Activated CD8-positive, alpha-beta memory T cell treated with anti-CD3 and anti-CD28 coated beads, Interleukin-2, amount 50 U/mL, for 1 hour (primary cell): ENCODE data around the gene CD2AP.
"Not testable (repeated sequence)": the region's sequence is repeated elsewhere in the genome, so short reads cannot be mapped to it uniquely, and the experiment has no call there.

Experiments
- DNase-seq: peaks from one replicate; pipeline ENCODE4 v3.0.0-alpha.2; 2020; ENCODE audit errors: extremely low read depth

Gene CD2AP

DNA sequence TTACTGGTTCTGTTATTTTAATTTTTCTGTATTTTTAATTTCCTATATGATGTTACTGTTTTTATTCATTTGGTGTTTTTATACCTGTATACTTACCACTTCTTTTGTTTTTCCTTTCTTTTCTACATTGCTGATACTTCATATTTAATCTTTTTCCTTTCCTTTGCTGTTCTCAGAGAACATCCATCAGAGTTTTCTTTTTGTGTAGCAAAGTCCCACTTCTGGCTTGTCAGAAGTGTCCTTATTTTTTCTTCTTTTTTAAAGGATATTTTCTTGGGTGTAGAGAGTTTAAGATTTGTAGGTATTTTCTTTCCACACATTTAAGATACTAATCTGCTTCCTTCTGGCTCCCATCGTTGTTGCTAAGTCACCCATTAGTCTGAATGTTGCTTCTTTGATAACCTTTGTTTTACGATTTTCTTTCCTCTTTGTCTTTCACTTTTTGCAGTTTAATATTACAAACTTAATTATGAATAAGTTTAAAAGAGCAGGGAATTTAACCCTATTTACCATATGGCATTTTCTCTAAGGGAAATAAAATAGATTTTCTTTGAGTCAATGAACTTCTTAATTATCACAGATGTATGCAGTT lies 18.5 kb downstream of the CD2AP start:
- no peak for DNase-seq

DNA sequence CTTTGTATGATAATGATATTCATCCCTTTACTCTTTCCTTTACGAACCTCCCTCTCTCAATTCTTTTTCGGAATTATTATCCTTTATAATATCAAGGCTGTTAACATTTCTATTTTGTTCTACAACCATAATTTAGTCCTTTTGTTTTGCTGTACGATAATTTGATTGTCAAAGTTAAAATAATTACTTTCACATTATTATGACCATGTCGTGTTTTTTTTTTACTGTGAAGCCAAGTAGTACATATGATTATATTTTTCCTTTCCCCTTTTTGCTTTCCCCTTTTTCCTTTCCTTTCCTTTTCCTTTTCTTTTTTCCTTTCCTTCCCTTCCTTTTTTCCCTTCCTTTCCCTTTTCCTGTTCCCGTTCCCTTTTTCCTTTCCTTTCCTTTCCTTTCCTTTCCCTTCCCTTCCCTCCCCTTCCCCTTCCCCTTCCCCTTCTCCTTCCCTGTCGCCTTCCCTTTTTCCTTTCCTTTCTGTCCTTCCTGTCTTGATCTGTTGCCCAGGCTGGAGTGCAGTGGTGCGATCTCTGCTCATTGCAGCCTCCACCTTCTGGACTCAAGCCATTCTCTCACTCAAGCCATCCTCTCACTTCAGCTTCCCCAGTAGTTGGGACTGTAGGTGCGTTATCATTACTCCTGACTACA lies 19.5 kb downstream of the CD2AP start:
- no peak for DNase-seq

DNA sequence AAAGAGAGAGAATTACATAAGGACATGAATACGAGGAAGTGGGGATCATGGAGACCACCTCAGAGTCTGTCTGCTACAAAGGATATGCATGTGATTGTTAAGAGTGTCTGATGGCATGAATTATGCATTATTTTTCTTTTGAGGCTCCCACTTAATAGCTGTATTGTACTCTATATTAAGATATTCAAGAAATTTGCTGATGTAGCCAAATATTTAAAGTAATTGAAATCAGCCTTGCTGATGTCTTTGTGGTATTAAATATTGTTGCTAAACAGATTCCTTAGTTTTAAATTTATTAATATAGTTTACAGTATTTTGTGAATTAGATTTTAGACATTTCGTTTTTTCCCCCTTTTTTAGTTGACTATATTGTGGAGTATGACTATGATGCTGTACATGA lies 25.3 kb downstream of the CD2AP start:
- no peak for DNase-seq

DNA sequence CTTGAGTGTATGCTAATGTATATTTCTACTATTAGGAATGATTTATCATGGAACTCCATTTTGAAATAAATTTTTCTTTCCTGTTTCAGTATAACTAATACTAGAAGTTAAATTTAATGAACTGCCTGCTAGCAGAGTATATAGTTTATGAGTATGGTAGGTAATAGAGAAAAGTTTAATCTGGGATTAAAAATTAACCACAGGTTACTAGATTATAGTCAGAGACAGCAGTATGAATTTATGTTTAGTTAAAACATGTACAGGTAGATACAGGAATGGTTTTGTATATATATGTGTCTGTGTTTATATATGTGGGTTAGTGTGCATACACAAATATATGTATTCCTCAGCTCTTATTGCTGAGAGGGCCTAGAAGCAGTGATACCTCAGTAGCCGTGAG lies 32.3 kb downstream of the CD2AP start:
- no peak for DNase-seq

DNA sequence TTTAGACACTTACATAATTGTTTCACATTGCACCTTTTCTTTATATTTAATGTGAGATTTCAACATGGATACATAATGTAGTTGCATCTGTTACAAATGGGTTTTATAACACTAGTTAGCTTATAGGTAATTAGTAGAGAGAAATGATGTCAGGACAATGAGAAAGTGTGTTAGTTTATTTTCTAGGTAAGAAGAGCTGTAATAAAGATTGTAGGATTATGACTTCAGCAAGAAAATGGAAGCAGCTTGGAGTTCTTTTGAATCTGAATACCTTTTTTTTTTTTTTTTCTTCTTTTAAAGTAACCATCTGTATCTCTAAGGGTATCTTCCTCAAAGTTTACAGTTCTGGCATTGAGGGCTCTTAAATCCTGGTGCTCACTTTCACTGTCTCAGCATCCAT lies 35.3 kb downstream of the CD2AP start:
- no peak for DNase-seq

DNA sequence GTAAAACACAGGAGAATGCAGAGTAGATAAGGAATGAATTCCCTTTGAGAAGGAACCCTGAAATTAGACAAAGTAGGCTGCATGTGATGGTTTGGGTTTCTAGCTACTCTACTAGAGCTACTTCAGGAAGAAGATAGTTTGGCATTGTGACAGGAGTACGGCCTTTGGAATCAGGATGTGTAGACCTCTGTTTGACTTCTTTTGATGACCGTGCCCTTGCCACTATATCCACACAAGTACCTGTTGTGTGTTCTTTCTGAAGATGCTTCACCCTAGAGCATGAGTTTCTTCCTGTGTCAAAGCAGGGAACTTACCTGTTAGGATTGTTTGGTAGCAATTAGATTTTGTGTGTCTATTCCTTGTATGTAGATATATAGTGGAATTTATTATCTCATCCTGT lies 41.7 kb downstream of the CD2AP start:
- DNase-seq: no peak

DNA sequence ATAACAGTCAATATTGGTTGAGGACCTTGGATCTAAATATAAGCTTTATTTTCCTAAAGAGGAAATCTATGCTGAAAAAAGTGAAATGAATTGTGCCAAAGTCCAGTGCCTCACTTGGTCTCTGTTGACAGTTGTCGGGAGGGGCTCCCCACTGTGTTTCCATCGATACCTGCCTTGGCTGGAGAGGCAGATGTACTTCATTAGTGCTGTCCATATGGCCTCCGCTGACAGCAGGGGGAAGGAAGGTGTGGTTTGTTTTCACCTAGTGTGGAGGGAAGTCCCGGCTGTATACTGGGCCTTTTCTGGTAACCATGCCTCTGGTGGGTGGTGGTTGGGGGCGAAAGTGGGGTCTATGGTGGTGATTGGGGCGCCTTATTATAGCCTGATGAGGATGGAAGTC lies 42.7 kb downstream of the CD2AP start:
- no peak for DNase-seq

DNA sequence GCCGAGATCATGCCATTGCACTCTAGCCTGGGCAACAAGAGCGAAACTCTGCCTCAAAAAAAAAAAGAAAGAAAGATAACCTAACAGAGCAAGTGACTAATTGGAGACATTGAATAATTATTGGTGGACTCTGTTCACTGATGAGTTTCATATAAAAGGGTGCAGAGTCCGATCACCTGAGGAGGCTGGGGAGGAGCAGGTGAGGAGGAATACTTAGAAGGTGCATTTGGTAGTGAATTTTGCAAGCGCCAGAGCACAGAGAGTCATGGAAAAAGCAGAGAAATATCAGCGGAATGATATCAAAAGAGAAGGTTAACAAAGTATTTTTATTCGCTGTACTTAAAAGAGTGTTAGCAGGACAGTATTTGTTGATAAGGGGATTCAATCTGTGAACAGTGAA lies 44.4 kb downstream of the CD2AP start:
- DNase-seq: no peak

DNA sequence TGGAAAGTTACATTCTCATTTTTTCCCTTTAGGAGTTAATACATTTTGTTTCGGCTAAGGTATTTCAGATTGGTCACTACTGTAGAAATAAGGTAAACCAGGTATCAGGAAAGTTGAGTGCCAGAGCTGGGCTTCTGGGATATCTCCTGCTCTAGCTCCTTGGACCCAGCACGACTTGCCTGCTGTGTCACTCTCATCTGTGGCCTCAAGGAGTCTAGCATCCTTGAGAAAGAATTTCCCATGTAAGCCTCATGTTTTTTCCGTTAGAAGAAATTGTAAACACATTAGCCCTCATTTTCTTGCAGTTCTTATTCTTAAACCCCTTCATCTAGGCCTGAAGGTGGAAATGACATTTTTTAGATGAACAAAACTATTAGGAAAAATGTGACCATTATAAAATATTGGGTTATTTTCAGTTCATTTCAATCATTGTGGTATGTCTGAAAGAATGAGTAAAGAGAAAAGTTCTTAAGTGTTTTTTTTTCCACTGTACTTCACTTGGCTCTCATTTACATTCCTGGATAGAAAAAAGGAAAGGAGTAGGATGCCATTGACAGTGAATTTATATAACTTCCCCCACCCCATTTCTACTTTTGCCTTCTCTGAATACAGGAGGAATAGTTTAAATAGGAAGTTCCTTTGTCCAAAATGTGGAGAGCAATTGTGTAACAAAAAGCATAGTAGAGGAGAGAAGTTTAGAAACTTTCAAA lies 46.7 kb downstream of the CD2AP start:
- DNase-seq: no peak

DNA sequence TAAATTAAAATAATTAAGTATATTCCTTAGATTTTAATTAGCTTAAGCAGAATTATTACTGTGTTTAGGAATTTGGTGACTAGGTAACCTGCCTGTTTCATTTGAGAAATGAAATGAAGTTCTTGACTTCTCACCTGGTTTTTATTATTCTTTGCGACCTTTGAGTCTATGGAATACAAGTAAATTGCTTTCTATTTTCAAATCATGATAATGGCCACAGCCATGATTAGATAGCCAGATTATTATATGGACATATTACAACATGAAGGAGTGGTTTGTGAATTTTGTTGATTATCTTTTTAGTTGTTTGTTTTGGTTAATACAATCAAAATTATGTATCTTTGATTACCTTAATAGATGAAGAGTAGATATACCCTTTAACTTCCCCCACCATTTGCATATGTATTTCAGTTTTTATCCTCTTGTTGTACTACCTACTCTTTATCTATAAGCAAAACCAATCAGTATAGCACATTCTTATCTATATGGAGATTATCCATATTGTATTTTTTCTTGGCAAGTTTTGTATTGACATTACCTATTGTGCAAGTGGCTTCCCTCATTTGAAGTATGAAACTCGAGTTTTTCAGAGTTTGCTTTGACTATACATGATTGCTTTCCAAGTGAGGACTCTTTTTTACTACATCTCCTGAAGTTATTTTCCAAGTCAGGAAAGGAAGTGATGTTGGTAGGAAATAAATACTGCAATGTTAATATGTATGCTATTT lies 47.9 kb downstream of the CD2AP start:
- DNase-seq: no peak

DNA sequence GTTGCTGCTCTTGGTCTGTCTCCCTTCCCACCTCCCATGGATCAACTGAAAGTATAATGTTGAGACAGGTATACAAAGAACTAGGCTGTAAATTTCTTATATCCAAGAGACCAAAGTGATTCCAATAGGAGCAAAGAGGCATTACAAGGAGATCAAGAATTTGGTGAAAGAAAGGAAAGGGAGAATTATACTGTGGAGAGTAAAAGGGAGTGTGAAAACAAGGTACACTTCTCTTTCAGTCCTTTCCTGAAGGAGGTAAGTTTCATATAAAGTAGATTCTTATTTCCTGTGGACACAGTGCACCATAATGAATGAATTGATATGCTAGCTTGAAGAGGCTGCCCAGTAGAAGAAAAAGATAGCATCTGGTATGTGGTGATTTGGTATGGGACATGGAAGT lies 49.7 kb downstream of the CD2AP start:
- no peak for DNase-seq

DNA sequence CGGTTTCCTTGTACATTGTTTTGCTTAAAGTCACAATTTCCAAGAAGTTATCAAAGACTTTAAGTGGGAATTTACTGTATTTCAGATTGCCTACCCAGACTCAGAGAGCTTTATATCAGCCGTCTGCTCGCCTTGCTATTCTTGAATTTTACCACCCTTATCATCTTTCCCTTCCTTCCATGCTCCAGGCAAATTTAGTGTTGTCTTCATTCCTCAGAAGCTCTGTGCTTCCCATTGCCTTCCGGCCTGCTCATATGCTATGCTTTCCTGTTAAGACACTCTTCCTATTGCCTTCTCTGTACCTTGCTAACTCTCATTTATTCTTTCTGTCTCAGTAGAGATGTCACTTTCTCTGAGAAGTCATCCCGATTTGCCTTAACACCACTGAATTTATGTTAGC lies 52.1 kb downstream of the CD2AP start:
- no peak for DNase-seq

DNA sequence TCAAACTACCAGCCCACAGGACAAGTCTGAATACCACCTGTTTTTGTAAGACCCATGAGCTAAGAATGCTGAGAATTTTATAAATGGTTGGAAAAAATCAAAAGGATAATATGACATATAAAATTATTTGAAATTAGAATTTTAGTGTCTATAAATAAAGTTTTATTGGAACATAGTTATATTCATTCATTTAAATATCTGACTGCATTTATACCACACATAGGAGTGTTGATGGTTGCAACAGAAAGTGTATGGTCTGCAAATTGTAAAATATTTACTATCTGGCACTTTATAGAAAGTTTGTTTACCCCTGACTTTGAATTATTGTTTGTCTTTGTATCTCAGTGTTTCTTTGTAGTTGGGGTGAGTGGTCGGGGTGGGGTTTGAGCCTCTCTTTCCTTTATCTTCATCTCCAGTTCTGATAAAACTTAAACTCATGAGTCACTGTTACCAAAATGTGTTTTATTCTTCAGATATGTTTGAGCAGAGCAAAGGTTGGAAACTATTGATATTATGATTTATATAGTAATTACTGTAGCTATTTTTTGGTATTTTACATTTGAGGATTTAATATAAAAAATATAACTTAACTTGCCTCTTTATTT lies 55.5 kb downstream of the CD2AP start:
- DNase-seq: no peak

DNA sequence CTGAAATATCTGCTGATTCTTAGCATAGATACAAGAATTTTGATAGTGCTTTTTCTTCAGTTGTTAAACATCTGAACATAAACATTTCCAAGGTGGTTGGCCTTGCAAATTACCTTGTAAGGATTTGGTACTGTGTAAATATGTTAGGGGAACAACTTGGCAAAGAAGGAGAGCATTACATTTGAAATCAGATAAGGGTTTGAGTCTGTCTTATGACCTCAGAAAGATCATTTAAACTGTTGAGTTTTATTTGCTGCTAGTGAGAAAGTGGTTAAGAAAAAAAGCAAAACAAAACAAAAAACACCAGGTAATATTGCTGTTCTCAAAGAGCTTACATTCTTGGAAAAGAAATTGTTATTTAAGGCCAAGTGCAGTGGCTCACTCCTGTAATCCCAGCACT lies 56.5 kb downstream of the CD2AP start:
- no peak for DNase-seq

DNA sequence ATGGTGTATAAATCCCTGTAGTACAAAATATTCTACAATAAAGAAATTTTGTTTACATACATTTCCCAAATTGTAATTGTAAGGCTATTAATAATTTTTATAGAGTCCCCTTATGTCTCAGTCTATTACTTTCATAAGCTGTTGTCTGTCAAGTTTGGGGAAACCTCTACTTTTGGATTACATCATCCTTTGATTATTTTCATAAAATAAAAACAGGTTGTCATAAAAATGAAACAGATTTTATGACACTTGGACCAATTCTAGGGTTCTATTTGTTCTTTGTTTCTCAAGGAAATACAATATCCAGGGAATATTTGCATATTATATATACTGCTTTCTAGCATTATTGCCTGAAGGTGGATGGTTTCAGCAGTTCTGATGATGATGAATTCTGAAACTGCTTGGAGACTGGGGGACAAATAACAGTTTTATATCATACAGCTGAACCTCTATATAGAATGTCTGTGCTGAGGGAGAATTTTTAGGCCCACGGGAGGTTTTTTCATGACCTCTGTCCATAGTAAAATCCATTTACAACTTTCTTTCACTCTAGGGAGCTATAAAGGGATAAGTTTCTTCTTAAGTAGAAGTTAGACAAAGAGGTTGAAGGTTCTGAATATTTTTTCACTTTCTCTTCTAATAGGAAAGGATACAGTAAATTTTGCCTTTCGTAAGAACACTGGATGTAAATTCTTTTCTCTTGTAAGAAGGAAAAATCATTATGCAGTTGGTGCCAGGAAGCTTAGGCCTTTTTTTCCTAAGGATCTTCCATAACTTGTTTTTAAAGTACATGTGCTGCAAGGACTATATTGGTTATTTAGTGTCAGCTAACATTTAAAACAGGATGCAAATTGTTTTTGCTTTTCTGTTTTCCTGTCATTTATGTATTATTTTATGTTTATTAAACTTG lies 58.0 kb downstream of the CD2AP start:
- no peak for DNase-seq

DNA sequence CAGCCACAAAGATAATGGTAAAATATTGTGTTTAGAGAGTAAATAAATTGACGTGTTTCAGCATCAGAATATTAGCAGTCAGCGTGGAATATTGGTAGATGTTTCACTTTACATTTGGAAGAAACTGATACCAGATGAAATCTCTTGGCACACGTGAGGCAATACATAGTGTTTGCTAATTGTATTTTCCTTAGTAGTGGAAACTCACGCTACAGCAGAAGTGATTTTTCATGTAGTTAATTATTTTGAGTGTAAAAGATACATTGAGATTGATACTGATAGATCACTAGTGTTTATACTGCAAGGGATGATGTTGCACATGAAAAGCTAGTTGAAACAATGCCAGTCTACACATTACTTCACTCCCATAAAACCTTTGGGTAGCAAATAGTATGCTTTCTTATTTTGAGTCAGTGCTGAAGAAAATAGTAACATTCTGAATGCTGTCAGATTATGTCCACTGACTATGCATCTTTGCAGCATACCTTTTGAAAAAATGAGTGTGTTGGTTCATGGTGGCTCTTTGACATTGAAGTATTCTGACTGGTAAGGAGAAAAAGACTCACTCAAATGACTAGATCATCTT lies 59.3 kb downstream of the CD2AP start:
- DNase-seq: no peak

DNA sequence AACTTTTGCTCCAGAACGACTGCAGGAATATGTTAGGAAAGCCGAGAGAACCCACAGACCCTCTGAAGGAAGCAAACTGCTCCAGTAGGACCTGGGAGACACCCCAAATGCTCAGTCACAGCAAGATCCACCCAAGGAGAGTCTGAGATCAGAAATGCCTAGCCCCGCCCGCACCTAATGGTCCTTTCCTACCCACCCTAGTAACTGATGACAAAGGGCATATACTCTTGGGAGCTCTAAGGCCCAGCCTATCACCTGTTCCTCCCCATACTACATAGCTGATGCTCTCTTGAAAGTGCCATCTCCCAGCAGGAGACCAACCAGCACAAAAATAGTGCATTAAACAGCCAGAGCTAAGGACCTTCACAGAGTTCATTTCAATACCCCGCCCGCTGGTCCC lies 67.6 kb downstream of the CD2AP start:
- DNase-seq: no peak

DNA sequence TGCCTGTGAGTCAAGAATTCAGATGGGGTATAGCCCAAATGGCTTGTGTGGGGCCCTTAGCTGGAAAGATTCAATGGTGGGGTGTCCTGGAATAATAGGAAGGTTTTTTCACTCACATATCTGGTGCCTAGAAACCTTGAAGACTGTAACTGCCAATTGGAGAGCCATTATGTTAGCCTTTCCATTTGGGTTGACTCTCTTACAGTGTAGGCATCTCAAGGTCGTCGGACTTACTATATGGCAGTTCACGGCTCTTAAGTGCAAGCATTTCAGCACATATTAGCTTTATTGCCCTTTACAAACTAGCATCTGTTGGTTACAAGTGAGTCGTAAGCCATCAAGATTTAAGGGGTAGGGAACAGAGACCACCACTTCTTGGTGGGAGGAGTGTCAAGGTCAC lies 74.1 kb downstream of the CD2AP start:
- DNase-seq: no peak

DNA sequence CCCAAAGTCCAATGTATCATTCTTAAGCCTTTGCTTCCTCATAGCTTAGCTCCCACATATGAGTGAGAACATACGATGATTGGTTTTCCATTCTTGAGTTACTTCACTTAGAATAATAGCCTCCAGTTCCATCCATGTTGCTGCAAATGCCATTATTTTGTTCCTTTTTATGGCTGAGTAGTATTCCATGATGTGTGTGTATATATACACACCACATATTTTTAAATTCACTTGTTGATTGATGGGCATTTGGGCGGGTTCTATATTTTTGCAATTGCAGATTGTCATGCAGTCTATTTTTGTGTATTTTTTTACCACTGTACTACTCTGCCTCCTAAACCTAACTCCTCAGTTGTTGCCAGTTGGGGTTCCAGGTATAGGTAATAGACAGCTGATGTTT lies 74.7 kb downstream of the CD2AP start:
- DNase-seq: no peak

DNA sequence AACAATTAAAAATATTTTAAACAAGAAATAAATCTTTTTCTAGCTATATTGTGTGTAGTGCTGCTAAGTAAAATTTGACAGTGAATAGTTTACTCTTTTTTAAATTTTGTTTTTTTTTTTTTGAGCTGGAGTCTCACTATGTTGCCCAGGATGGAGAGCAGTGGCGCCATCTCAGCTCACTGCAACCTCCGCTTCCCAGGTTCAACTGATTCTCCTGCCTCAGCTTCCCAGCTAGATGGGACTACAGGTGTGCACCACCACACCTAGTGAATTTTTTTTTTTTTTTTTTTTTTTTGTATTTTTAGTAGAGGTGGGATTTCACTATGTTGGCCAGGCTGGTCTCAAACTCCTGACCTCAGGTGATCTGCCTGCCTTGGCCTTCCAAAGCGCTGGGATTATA lies 75.7 kb downstream of the CD2AP start:
- not testable (repeated sequence) for DNase-seq

DNA sequence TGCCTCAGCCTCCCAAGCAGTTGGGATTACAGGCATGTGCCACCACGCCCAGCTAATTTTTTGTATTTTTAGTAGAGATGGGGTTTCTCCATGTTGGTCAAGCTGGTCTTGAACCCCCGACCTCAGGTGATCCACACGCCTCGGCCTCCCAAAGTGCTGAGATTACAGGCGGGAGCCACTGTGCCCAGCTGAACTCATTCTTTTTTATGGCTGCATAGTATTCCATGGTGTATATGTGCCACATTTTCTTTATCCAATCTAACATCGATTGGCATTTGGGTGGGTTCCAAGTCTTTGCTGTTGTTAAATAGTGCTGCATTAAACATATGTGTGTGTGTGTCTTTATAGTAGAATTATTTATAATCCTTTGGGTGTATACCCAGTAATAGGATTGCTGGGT lies 78.9 kb downstream of the CD2AP start:
- DNase-seq: not testable (repeated sequence)
